ENCODE data around the gene KNL1. TPM values are rescaled to one million over a fixed set of nuclear protein-coding genes. Genes with fewer than 3 reads are reported as not detected.

Gene KNL1
- total and polyA plus RNA-seq, 10 of the 15 experiments (the other 5 are each of a cell fraction or from before 2014, with no cell fraction given), result 10.9 to 55.5 (median 28.4) TPM

DNA sequence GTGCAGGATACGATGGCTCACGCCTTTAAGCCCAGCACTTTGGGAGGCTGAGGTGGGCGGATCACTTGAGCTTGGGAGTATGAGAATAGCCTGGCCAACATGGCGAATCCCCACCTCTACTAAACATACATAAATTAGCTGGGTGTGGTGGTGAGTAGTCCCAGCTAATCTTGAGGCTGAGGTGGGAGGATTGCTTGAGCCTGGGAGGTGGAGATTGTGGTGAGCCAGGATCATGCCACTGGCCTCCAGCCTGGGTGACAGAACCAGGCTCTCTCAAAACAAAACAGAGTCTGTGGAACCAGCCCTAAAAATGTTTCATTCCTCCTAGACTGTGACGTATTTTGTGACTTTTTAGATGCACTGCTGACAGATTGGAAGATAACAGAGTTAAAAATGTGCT, 66.6 kb downstream of the KNL1 start (continued):
- TF ChIP-seq, protein P1, sequence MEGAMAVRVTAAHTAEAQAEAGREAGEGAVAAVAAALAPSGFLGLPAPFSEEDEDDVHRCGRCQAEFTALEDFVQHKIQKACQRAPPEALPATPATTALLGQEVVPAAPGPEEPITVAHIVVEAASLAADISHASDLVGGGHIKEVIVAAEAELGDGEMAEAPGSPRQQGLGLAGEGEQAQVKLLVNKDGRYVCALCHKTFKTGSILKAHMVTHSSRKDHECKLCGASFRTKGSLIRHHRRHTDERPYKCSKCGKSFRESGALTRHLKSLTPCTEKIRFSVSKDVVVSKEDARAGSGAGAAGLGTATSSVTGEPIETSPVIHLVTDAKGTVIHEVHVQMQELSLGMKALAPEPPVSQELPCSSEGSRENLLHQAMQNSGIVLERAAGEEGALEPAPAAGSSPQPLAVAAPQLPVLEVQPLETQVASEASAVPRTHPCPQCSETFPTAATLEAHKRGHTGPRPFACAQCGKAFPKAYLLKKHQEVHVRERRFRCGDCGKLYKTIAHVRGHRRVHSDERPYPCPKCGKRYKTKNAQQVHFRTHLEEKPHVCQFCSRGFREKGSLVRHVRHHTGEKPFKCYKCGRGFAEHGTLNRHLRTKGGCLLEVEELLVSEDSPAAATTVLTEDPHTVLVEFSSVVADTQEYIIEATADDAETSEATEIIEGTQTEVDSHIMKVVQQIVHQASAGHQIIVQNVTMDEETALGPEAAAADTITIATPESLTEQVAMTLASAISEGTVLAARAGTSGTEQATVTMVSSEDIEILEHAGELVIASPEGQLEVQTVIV (IDR thresholded peaks at IDR 0.05; ENCODE audit: borderline replicate concordance, partially characterized antibody), result no peak

DNA sequence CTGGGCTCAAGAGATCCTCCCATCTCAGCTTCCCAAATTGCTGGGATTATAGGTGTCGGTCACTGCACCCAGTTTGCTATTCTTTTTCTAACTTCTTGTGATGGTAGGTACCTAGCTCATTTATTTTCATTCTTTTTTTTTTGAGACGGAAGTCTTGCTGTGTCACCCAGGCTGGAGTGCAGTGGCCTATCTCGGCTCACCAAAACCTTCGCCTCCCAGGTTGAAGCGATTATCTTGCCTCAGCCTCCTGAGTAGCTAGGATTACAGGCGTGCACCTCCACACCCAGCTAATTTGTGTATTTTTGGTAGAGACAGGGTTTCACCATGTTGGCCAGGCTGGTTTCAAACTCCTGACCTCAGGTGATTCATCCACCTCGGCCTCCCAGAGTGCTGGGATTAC, 70.9 kb downstream of the KNL1 start:
- in situ Hi-C loops (cut with MboI) (no loop called here), intact Hi-C loops (cut with micrococcal nuclease; ENCODE audit: unreplicated experiment) (no loop called here)
- Histone ChIP-seq H3K27ac (ENCODE audit: control insufficient read depth, insufficient read depth) (no peak overlapping the region), H3K27me3 (replicated peaks in 1 of 2; ENCODE audit: control insufficient read depth in 2 of 2, insufficient read depth in 2 of 2, low read length in 1 of 2) (no peaks in the 10 kb centered on the region), H3K4me2 (ENCODE audit: control insufficient read depth, insufficient read depth) (no peak overlapping the region), H2AFZ (ENCODE audit: control insufficient read depth, low read depth, low read length) (no peak overlapping the region), H3K79me2 (ENCODE audit: control insufficient read depth, insufficient read depth, low read length) (no peaks in the 10 kb centered on the region), H4K20me1 (ENCODE audit: control insufficient read depth, insufficient read depth) (no peaks in the 10 kb centered on the region), H3K36me3 (ENCODE audit: control insufficient read depth in 2 of 2, insufficient read depth in 2 of 2, low read length in 1 of 2) (peaks cover 2 to 11% of the 10 kb centered on the region in 2 experiments; a peak in 3 of 4 replicates), H3K4me1 (ENCODE audit: control insufficient read depth, insufficient read depth, low read length) (no peaks in the 10 kb centered on the region), H3K4me3 (no peak overlapping the region), H3K9me3 (replicated peaks; ENCODE audit: control insufficient read depth, insufficient read depth, low read length) (no peaks in the 10 kb centered on the region), H3K9ac (ENCODE audit: control insufficient read depth, insufficient read depth, low read length) (no peak overlapping the region)
- ATAC-seq (no peak), FAIRE-seq (no peak), DNase-seq (ENCODE audit: low read depth, low spot score) (no peak)
- SMC1A ChIA-PET (ENCODE audit: uncharacterized antibody, unreplicated experiment), result interaction anchor here (0.7 kb wide), 1 partner anchor 11 kb away, joined by 3 read pairs; no protein-coding TSS in a partner anchor
- RAD21 ChIA-PET (ENCODE audit: unreplicated experiment), result no interaction called here
- no TSS peak for BruUV-seq (replicated peaks)
- WGBS (ENCODE audit: insufficient coverage, insufficient replicate concordance, low lambda C conversion rate, missing lambda C conversion rate), result 97% methylated on average over 7 of the region's 7 CpGs
- TF ChIP-seq YY1 (IDR thresholded peaks at IDR 0.05; ENCODE audit: low read depth, low read length), result no peak
- TF ChIP-seq, protein P2, sequence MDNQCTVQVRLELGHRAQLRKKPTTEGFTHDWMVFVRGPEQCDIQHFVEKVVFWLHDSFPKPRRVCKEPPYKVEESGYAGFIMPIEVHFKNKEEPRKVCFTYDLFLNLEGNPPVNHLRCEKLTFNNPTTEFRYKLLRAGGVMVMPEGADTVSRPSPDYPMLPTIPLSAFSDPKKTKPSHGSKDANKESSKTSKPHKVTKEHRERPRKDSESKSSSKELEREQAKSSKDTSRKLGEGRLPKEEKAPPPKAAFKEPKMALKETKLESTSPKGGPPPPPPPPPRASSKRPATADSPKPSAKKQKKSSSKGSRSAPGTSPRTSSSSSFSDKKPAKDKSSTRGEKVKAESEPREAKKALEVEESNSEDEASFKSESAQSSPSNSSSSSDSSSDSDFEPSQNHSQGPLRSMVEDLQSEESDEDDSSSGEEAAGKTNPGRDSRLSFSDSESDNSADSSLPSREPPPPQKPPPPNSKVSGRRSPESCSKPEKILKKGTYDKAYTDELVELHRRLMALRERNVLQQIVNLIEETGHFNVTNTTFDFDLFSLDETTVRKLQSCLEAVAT (IDR thresholded peaks at IDR 0.05), result no peak
- TF ChIP-seq, protein P3, sequence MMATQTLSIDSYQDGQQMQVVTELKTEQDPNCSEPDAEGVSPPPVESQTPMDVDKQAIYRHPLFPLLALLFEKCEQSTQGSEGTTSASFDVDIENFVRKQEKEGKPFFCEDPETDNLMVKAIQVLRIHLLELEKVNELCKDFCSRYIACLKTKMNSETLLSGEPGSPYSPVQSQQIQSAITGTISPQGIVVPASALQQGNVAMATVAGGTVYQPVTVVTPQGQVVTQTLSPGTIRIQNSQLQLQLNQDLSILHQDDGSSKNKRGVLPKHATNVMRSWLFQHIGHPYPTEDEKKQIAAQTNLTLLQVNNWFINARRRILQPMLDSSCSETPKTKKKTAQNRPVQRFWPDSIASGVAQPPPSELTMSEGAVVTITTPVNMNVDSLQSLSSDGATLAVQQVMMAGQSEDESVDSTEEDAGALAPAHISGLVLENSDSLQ (IDR thresholded peaks at IDR 0.05), result no peak
- TF ChIP-seq, protein P4, sequence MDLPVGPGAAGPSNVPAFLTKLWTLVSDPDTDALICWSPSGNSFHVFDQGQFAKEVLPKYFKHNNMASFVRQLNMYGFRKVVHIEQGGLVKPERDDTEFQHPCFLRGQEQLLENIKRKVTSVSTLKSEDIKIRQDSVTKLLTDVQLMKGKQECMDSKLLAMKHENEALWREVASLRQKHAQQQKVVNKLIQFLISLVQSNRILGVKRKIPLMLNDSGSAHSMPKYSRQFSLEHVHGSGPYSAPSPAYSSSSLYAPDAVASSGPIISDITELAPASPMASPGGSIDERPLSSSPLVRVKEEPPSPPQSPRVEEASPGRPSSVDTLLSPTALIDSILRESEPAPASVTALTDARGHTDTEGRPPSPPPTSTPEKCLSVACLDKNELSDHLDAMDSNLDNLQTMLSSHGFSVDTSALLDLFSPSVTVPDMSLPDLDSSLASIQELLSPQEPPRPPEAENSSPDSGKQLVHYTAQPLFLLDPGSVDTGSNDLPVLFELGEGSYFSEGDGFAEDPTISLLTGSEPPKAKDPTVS (IDR thresholded peaks at IDR 0.05; ENCODE audit: low read depth, low read length), result no peak
- no peak for TF ChIP-seq STAT3 (IDR thresholded peaks at IDR 0.05; ENCODE audit: low read depth, low read length)
- TF ChIP-seq, protein P5, sequence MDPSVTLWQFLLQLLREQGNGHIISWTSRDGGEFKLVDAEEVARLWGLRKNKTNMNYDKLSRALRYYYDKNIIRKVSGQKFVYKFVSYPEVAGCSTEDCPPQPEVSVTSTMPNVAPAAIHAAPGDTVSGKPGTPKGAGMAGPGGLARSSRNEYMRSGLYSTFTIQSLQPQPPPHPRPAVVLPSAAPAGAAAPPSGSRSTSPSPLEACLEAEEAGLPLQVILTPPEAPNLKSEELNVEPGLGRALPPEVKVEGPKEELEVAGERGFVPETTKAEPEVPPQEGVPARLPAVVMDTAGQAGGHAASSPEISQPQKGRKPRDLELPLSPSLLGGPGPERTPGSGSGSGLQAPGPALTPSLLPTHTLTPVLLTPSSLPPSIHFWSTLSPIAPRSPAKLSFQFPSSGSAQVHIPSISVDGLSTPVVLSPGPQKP (IDR thresholded peaks at IDR 0.05; ENCODE audit: low read depth, low read length), result no peak
- TF ChIP-seq HDAC6 (IDR thresholded peaks at IDR 0.05; ENCODE audit: unreplicated experiment), result no peak
- no peak for TF ChIP-seq NFYB (IDR thresholded peaks at IDR 0.05; ENCODE audit: insufficient read depth, low read depth, low read length)
- TF ChIP-seq FOS (IDR thresholded peaks at IDR 0.05; ENCODE audit: borderline replicate concordance, extremely low read depth, insufficient read length), result no peak
- TF ChIP-seq HDGF (IDR thresholded peaks at IDR 0.05), result no peak
- no peak for TF ChIP-seq MYC (IDR thresholded peaks at IDR 0.05; ENCODE audit: insufficient read depth, insufficient read length, insufficient replicate concordance, low read length, severe bottlenecking)
- TF ChIP-seq JUND (IDR thresholded peaks at IDR 0.05; ENCODE audit: low read depth, low read length), result no peak
- no peak for TF ChIP-seq ZNF384 (IDR thresholded peaks at IDR 0.05; ENCODE audit: borderline replicate concordance, low read depth, low read length)
- POLR2A ChIA-PET, result no interaction called here
- CTCF ChIA-PET, result no interaction called here

Measured in GM12878 (cell line).